Type B pancreatic cell (in vitro differentiated cells): Measurements from ENCODE around the gene FOXC2. TPM values are rescaled to one million over a fixed set of nuclear protein-coding genes. Genes with fewer than 3 reads are reported as not detected.

Experiments
- DNase-seq: peaks from one replicate; pipeline ENCODE4 v3.0.0; 2021; ENCODE audit warnings: mixed read lengths; ENCODE audit not compliant: unreplicated experiment; ENCODE audit errors: extremely low spot score
- H3K27ac Mint-ChIP-seq: 2 replicates; pipeline ENCODE4 v1.8.0; 2021; ENCODE audit warnings: mild to moderate bottlenecking, mixed read lengths
- H3K27me3 Mint-ChIP-seq: 2 replicates; pipeline ENCODE4 v1.8.0; 2021; ENCODE audit warnings: mixed read lengths
- H3K36me3 Mint-ChIP-seq: 2 replicates; pipeline ENCODE4 v1.8.0; 2021; ENCODE audit warnings: mixed read lengths
- H3K4me1 Mint-ChIP-seq: one replicate; pipeline ENCODE4 v1.8.0; 2021; ENCODE audit warnings: mixed read lengths; ENCODE audit not compliant: unreplicated experiment
- H3K4me3 Mint-ChIP-seq: 2 replicates; pipeline ENCODE4 v1.8.0; 2021; ENCODE audit warnings: mild to moderate bottlenecking, mixed read lengths
- H3K9me3 Mint-ChIP-seq: 2 replicates; pipeline ENCODE4 v1.8.0; 2021; ENCODE audit warnings: mixed read lengths
- CTCF ChIP-seq: fragments of 200-600 bp; sonication (generic); conservative IDR thresholded peaks from 2 replicates; pipeline ENCODE4 v1.5.0; 2021; ENCODE audit warnings: antibody characterized with exemption, mild to moderate bottlenecking
- total RNA-seq: library from RNA; stranded (reverse); gene quantifications from 2 replicates; pipeline ENCODE4 v1.2.1, GENCODE V29; 2021; ENCODE audit warnings: low replicate concordance

Gene FOXC2
- total RNA-seq, 1 donor from 2014 or later = 11.3 TPM

- Mint-ChIP-seq H3K4me1 (peaks cover 22% of the 10 kb centered on the region), H3K27me3 (peaks cover 80% of the 10 kb centered on the region), H3K27ac (no peak overlapping the region), H3K9me3 (no peaks in the 10 kb centered on the region), H3K4me3 (peak overlapping the region; percentile 47), H3K36me3 (peaks cover 6% of the 10 kb centered on the region)
- no peak for TF ChIP-seq CTCF
- no peak for DNase-seq
These were observed 13.6 kb downstream of the FOXC2 start for GRCh38 chr16:86580063-86580790.

- H3K36me3 Mint-ChIP-seq = peaks cover 4% of the 10 kb centered on the region
- no peaks in the 10 kb centered on the region for H3K9me3 Mint-ChIP-seq
- no peak for DNase-seq
- peaks cover 82% of the 10 kb centered on the region for H3K27me3 Mint-ChIP-seq
- H3K4me3 Mint-ChIP-seq = peak overlapping the region; percentile 26
- no peak overlapping the region for H3K27ac Mint-ChIP-seq
- TF ChIP-seq CTCF = no peak
- peaks cover 23% of the 10 kb centered on the region for H3K4me1 Mint-ChIP-seq
These were observed 14.2 kb downstream of the FOXC2 start for GRCh38 chr16:86580791-86581170.

GRCh38 chr16:86581458-86581857 is 14.8 kb downstream of the FOXC2 start:
- TF ChIP-seq CTCF = no peak
- Mint-ChIP-seq H3K27ac (no peak overlapping the region), H3K4me1 (peaks cover 20% of the 10 kb centered on the region), H3K36me3 (peaks cover 4% of the 10 kb centered on the region), H3K27me3 (peaks cover 77% of the 10 kb centered on the region), H3K9me3 (no peaks in the 10 kb centered on the region), H3K4me3 (no peak overlapping the region)
- DNase-seq = no peak

- Mint-ChIP-seq H3K36me3 (no peaks in the 10 kb centered on the region), H3K27me3 (peaks cover 60% of the 10 kb centered on the region), H3K9me3 (no peaks in the 10 kb centered on the region), H3K27ac (no peak overlapping the region), H3K4me1 (peaks cover 9% of the 10 kb centered on the region), H3K4me3 (no peak overlapping the region)
- DNase-seq = peak; percentile 40
- no peak for TF ChIP-seq CTCF
These were observed 17.5 kb downstream of the FOXC2 start for GRCh38 chr16:86584071-86584685.

- peak; percentile 58 for DNase-seq
- Mint-ChIP-seq H3K9me3 (no peaks in the 10 kb centered on the region), H3K27ac (no peak overlapping the region), H3K36me3 (no peaks in the 10 kb centered on the region), H3K27me3 (peaks cover 61% of the 10 kb centered on the region), H3K4me1 (peaks cover 9% of the 10 kb centered on the region), H3K4me3 (no peak overlapping the region)
- TF ChIP-seq CTCF = no peak
These were observed 18.4 kb downstream of the FOXC2 start for GRCh38 chr16:86584726-86585721.
